ENCODE measurements around the gene DPP7.

DPP7 gene

DNA sequence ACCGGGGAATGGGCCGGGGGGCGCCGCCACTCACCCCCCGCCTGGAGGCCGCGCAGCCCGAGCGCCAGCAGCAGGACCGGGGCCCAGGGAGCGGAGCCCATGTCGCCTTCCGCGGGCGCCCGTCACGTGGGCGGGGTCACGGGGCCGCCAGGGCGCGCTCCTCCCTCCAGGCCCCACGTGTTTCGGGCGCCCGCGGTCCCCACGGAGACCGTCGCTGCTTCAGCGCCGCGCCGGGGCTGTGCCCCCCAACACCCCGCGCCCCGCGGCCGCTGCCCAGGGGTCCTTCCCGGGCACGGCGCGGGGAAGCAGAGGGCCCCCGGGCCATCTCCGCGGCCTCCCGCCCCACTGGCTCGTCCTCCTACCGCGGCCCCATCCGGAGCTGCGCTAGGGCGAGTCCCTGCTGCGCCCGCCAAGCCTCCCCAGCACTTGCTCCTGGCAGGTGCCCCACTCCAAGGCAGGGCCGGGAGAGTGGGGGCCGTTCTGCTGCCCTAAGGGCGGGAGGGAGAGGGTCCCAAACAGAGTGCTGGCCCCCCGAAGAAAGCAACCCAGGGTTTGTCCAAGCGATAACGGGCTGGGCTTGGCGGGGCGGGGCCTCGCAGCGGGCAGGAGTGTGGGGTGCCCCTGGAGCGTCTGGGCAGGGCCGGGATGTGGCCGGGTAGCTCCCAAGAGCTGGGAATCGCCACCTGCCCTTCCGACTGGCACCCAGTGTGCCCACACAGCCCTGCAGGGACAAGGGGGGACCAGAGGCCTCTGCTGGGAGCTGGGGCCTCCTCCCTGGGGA, at the start of gene DPP7:
DPP7 (minus strand) TSS at position 121 of the 781 bp plus-strand sequence; CDS start at position 101, 20 bp downstream.
- peak; percentile 58 to 70 for DNase-seq (ENCODE audit: low read depth in 2 of 2)

DNA sequence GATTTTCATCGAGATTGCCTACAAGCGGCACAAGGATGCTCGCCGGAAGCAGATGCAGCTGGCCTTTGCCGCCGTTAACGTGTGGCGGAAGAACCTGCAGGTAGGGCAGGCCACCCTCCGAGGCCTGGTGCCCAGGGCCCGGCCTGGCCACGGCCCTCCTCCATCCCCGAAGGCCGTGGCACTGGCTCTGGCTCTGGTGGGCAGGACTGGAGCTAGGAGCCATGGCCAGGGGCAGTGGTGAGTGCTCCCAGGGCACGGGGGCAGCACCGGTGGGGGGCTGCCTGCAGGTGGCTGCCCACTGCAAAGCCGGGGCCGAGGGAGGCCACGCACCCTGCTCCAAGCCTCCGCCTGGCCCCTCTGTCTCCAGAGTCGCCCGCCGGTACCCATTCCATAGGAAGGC, 49.3 kb upstream of the DPP7 start:
- no peak for DNase-seq (ENCODE audit: low read depth in 2 of 2)

DNA sequence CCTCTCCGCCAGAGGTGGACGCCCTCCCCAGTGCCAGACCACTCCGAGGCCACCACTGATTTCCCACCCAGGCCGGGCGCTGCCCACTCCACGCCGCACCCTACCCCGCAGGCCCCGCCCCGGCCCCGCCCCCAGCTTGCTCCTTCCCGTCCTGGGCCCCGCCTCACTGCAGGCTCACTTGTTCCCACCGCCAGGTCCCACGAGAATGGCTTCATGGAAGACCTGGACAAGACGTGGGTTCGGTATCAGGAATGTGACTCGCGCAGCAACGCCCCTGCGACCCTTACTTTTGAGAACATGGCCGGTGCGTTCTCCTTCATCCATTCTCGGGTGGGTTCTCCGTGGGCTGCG, 48.8 kb upstream of the DPP7 start:
- no peak for DNase-seq (ENCODE audit: low read depth in 2 of 2)

DNA sequence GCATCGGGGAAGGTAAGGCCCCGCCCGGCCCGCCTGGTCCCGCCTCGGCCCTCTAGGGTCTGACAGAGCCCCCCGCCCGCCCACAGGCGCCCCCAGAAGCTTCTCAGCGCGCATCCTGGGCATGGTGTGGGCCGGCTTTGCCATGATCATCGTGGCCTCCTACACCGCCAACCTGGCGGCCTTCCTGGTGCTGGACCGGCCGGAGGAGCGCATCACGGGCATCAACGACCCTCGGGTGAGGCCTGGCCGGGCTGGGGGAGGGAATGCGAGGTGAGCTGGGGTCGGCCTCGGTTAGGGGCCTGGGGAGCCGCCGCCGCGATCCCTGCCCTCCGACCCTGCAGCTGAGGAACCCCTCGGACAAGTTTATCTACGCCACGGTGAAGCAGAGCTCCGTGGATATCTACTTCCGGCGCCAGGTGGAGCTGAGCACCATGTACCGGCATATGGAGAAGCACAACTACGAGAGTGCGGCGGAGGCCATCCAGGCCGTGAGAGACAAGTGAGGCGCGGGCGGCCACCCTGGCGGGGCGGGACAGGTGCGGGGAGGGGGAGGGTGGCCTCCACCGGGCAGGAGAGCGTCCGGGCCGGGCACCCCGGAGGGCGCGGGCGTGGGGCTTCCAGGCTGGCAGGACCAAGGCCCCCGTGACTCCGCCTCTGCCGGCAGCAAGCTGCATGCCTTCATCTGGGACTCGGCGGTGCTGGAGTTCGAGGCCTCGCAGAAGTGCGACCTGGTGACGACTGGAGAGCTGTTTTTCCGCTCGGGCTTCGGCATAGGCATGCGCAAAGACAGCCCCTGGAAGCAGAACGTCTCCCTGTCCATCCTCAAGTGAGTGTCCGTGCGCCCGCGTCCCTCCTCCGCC, 48.2 kb upstream of the DPP7 start:
- DNase-seq (ENCODE audit: low read depth in 2 of 2), result no peak

DNA sequence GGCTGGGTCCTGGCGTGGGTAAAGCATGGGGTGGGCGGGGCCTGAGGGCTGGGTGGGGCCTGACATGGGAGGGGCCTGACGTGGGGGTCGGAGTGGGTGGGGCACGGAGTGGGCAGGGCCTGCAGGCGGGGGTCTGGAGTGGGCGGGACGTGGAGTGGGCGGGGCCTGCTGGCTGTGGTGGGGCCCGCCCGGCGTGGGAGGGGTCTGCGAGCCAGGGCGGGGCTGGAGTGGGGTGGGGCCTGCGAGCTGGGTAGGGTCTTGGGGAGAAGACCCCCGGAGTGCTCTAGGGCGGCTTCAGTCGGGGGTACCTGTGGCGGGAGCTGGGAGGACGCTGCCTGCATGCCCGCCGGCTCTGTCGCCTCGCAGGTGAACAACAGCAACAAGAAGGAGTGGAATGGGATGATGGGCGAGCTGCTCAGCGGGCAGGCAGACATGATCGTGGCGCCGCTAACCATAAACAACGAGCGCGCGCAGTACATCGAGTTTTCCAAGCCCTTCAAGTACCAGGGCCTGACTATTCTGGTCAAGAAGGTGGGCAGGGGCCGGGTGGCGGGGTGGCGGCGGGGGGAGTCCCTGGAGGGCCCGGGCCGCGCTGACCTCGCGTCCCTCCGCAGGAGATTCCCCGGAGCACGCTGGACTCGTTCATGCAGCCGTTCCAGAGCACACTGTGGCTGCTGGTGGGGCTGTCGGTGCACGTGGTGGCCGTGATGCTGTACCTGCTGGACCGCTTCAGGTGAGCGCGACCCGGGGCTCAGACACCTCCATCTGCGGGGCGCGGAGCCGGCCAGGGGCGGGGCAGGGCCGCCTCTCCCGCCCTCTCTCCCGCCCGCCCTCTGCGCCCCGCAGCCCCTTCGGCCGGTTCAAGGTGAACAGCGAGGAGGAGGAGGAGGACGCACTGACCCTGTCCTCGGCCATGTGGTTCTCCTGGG, 47.3 kb upstream of the DPP7 start:
- DNase-seq (ENCODE audit: low read depth in 2 of 2), result no peak

- DNase-seq (ENCODE audit: low read depth in 2 of 2), result no peak
These were observed 46.4 kb upstream of the DPP7 start for GRCh38 chr9:137160716-137161557.

DNA sequence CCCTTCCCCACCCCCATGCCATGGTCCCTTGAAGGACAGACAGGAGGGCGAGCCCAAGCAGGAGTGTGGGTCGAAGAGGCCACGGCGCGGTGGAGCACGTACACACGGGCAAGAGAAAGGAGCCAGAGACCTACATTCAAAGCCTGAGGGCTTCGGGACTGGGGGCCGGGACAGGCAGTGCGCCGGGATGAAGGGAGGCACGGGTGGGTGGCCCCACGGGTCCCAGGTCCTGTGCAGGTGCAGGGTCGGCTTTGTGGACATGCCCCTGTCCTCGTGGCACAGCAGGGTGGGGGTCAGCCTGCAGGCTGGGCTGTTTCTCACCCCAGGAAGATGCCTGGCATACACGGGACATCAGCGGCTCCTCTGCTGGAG, 45.5 kb upstream of the DPP7 start:
- DNase-seq (ENCODE audit: low read depth in 2 of 2), result no peak

GRCh38 chr9:137159105-137160053, 44.8 kb upstream of the DPP7 start:
- DNase-seq (ENCODE audit: low read depth in 2 of 2), result no peak

DNA sequence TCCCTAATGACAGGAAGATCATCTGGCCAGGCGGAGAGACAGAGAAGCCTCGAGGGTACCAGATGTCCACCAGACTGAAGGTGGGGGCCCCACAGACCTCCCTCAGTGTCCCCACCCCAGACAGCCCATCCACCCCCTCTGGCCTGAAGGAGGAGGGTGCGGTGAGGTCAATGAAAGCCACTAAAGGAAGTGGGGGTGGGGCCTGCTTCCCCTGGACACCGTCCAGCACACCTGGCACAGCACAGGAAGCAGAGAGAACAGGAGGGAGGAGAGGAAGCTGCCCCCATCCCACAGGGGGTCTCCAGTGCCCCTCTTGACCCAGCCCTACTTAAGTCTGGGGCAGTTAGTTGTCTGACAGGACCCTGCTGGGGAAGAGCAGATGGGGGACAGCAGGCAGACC, 44.1 kb upstream of the DPP7 start:
- DNase-seq (ENCODE audit: low read depth in 2 of 2), result no peak

DNA sequence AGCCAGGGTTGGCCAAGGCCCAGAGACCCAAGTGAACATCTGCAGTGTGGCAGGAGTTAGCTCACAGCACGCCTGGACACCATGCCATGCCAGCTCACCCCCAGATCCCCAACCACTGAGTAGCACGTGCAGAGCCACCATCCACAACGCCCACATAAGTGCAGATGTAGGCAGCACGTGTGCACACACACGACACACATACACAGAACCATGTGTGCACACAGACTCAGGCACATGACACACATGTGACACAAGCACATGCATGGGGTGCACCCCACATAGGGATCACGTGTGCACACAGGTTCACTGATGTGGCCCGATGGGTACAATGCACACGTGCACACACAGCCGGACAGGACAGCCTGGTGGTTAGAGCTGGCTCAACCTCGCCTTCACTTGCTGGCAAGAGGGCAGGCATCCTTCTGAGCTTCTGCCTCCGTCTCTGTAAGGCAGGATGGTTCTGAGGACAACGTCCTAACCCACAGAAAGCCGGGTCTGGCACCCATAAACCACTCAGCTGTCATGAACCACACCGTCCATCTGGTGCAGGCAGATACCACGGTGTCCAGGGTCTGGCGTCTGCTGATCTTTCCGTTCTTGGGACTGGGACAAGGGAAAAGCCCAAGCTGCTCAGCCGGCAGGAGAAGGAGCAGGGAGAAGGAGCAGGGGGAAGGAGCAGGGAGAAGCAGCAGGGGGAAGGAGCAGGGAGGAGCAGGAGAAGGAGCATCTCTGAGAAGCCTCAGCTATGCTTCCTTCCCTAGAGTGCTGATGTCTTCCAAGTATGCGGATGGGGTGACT, 43.3 kb upstream of the DPP7 start:
- DNase-seq (ENCODE audit: low read depth in 2 of 2), result no peak

DNA sequence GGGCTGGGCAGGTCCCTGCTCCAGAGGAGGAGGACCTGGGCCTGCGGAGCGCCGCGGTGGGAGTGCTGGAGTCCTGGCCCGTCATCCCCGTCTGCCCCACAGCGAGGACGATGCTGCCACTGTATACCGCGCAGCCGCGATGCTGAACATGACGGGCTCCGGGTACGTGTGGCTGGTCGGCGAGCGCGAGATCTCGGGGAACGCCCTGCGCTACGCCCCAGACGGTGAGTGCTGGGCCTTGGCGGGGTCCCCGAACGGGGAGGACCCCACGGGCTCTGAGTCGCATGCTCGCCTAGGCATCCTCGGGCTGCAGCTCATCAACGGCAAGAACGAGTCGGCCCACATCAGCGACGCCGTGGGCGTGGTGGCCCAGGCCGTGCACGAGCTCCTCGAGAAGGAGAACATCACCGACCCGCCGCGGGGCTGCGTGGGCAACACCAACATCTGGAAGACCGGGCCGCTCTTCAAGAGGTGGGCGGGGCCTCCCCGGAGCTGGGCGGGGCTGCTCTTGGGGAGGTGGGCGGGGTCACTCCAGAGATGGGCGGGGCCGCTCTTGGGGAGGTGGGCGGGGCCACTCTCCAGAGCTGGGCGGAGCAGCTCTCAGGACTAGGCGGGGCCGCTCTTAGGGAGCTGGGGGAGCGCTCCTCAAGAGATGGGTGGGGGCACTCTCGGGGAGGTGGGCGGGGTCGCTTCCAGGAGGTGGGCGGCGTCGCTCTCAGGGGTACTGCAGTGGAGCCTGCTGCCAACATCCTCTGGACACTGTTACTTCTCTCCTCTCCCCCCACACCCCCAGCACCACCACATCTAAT, 42.2 kb upstream of the DPP7 start:
- peak; percentile 33 to 47 for DNase-seq (ENCODE audit: low read depth in 2 of 2)

GRCh38 chr9:137152844-137153405, 38.4 kb upstream of the DPP7 start:
- no peak for DNase-seq (ENCODE audit: low read depth in 2 of 2)

- DNase-seq (ENCODE audit: low read depth in 2 of 2), result peak; percentile 27 to 57
These were observed 36.3 kb upstream of the DPP7 start for GRCh38 chr9:137150617-137151457.

DNA sequence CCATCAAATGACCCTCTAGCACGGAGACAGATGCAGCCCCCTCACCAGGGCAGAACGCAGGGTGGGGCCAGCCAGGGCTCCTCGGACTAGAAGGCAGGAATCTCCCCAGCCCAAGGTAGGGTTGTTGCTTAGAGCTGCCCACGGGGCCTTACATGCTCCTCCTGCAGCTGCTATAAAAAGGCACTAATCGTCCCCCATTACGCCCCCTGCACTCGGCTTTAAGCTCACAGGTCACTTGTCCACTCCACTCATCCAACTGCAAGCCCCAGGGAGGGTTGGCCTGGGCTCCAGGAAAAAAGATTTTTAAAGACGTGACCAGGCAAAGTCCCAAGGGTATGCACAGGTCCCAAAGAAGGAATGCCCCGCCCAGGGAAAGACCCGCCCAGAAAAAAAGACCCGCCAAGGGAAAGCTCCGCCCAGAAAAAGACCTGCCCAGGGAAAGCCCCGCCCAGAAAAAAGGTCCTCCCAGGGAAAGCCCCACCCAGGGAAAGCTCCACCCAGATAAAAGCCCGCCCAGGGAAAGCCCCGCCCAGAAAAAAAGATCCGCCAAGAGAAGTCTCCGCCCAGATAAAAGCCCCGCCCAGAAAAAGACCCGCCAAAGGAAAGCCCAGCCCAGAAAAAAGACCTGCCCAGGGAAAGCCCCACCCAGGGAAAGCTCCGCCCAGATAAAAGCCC, 35.5 kb upstream of the DPP7 start:
- peak in 1 of 2 experiments; percentile 24 for DNase-seq (ENCODE audit: low read depth in 2 of 2)

DNA sequence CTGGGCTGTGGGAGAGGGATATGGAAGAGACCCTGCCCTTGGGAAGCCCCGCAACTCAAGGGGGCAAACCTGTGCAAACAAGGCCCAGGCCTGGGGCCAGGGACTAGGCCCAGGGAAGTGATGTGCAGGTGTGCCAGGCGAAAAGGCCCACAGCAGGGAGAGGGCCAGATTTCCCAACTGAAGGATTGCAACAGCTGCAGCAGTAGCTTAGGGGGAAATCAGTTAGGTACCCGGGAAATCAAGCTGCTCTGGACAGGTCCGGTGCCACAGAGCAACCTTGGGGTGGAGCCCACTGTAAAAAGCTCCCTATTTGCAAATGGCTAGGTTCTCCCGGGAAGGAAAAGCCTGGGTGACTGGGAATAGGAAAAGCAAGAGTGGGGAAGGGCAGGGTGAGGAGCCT, 34.8 kb upstream of the DPP7 start:
- DNase-seq (ENCODE audit: low read depth in 2 of 2), result no peak

DNA sequence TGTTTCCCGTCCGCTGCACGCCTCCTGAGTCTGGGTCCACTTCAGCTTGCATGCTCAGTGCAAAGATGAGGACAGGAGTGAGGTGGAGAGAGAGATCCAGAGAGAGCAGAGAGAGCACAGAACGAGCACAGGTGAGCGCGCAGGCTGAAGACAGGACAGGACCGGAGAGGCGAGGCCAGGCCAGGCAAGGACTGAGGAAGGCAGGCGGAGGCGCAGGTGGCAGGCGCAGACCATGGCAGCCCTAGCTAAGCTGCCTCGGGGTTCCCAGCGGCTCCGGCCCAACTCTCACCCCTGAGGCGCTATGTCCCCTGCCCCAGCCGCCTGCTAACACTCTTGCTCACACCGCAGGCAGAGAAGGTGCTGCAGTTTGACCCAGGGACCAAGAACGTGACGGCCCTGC, 34.1 kb upstream of the DPP7 start:
- DNase-seq (ENCODE audit: low read depth in 2 of 2), result no peak

Measured in stimulated activated CD4-positive, alpha-beta T cell treated with anti-CD3 and anti-CD28 coated beads, Interleukin-12 subunit alpha, Interleukin-12 subunit beta, amount 100 ng/mL, for 24 hours (primary cell).